ENCODE data around the gene SVOPL. TPM values are rescaled to one million over a fixed set of nuclear protein-coding genes. Genes with fewer than 3 reads are reported as not detected.

SVOPL gene
- total RNA-seq, 4 donors from 2014 or later, result 4.1 to 4.6 TPM; not detected in 2

DNA sequence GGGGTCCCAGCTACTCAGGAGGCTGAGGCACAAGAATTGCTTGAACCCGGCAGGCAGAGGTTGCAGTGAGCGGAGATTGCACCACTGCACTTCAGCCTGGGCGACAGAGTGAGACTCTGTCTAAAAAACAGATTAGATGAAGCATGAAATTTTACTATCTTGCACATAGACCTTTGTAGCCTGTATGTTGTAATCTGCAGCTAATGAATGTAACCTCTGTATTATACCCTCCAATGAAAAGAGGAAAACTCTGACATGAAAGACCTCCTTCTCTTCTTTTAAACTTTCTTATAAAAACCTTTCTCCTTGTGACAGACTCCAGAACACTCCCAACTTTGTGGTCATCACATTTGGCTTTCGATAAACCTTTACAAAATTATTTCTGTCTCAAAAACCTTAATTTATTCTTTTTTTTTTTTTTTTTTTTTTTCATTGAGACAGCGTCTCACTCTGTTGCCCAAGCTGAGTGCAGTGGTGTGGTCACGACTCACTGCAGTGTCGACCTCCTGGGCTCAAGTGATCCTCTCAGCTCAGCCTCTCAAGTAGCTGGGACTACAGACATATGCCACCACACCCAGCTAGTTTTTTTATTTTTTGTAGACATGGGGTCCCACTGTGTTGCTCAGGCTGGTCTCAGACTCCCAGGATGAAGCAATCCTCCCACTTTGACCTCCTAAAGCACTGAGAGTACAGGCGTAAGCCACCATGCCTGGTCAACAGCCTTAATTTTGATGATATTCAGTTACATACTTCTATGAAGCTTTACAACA lies 97.4 kb downstream of the SVOPL start:
- H3K27me3 ChIP-seq, result no peaks in the 10 kb centered on the region
- H3K27ac ChIP-seq, result no peak overlapping the region
- no peak overlapping the region for H3K4me3 ChIP-seq
- TF ChIP-seq, protein P1, sequence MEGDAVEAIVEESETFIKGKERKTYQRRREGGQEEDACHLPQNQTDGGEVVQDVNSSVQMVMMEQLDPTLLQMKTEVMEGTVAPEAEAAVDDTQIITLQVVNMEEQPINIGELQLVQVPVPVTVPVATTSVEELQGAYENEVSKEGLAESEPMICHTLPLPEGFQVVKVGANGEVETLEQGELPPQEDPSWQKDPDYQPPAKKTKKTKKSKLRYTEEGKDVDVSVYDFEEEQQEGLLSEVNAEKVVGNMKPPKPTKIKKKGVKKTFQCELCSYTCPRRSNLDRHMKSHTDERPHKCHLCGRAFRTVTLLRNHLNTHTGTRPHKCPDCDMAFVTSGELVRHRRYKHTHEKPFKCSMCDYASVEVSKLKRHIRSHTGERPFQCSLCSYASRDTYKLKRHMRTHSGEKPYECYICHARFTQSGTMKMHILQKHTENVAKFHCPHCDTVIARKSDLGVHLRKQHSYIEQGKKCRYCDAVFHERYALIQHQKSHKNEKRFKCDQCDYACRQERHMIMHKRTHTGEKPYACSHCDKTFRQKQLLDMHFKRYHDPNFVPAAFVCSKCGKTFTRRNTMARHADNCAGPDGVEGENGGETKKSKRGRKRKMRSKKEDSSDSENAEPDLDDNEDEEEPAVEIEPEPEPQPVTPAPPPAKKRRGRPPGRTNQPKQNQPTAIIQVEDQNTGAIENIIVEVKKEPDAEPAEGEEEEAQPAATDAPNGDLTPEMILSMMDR (IDR thresholded peaks at IDR 0.05), result no peak
- no peak for TF ChIP-seq POLR2AphosphoS5 (IDR thresholded peaks at IDR 0.05)
- no peak for TF ChIP-seq POLR2A (IDR thresholded peaks at IDR 0.05)
- no peak for TF ChIP-seq EP300 (IDR thresholded peaks at IDR 0.05; ENCODE audit: low read depth)
- DNase-seq, result no peak
- intact Hi-C loops (cut with DNase I; ENCODE audit: low total_unique reads), result no loop called here
- peaks cover 0 to 3% (median 0%) of the 10 kb centered on the region in 4 donors for H3K4me1 ChIP-seq
- H3K36me3 ChIP-seq, result no peaks in the 10 kb centered on the region
- in situ Hi-C loops (cut with MboI; ENCODE audit: low pct_ligation_motif_present in 1 of 4, low pct_unique_long_range_greater_than_20kb in 1 of 4, low sequenced_read_pairs in 3 of 4), result no loop called here
- no peaks in the 10 kb centered on the region for H3K9me3 ChIP-seq
- 84 to 100% methylated on average over 2 to 8 of the region's 8 CpGs for WGBS, 2 donors (ENCODE audit: low coverage in 1 of 2)

DNA sequence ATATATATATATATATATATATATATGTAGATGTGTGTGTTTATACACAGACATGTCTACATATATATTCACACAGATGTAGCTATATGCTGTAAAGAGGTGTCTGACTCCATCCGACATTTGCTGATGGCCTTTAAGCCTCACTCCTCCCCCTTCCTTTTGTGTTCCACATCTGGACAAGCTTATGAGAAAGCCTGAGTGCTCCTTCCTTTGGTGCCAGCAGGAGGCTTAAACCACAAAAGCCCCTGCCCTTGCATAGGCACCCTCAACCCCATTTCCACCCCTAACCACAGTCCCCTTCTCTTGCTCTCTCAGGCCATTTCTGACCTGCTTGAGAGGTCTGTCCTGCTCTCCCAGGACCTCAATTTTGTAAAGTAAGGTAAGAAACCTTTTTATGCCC lies 98.7 kb downstream of the SVOPL start:
- H3K9me3 ChIP-seq, result no peaks in the 10 kb centered on the region
- DNase-seq, result no peak
- 73% methylated on average over 1 of the region's 1 CpG; no CpG with 5 or more reads in 1 of the 2 donors for WGBS, 2 donors (ENCODE audit: low coverage in 1 of 2)
- H3K27ac ChIP-seq, result no peak overlapping the region
- TF ChIP-seq, protein P1 (IDR thresholded peaks at IDR 0.05), result no peak
- TF ChIP-seq EP300 (IDR thresholded peaks at IDR 0.05; ENCODE audit: low read depth), result no peak
- no peak for TF ChIP-seq POLR2AphosphoS5 (IDR thresholded peaks at IDR 0.05)
- no peak for TF ChIP-seq POLR2A (IDR thresholded peaks at IDR 0.05)
- H3K36me3 ChIP-seq, result no peaks in the 10 kb centered on the region
- no peaks in the 10 kb centered on the region for H3K4me1 ChIP-seq
- intact Hi-C loops (cut with DNase I; ENCODE audit: low total_unique reads) (no loop called here), in situ Hi-C loops (cut with MboI; ENCODE audit: low pct_ligation_motif_present in 1 of 4, low pct_unique_long_range_greater_than_20kb in 1 of 4, low sequenced_read_pairs in 3 of 4) (no loop called here)
- no peak overlapping the region for H3K4me3 ChIP-seq
- no peaks in the 10 kb centered on the region for H3K27me3 ChIP-seq

DNA sequence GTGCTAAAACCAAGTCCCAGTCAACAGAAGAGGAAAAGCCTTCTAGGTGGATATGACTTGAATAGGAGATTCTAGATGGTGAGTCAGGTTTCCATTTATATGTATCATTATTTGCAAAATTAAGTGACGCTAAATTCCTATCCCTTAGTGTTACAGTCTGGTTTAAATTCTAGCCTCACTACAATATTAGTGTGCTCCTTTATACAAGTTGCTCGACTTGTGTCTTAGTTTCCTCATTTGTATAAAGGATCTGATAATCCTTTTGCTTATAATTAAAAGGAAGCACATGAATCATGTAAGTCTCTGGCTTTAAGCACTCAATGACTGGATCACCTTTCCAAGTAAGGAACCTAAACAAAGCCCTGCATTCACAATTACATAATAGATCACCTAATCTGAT lies 105.7 kb downstream of the SVOPL start:
- H3K9me3 ChIP-seq, result no peaks in the 10 kb centered on the region
- intact Hi-C loops (cut with DNase I; ENCODE audit: low total_unique reads), result no loop called here
- H3K4me3 ChIP-seq, result no peak overlapping the region
- no peak overlapping the region for H3K27ac ChIP-seq
- no peak for DNase-seq
- H3K27me3 ChIP-seq, result no peaks in the 10 kb centered on the region
- in situ Hi-C loops (cut with MboI; ENCODE audit: low pct_ligation_motif_present in 1 of 4, low pct_unique_long_range_greater_than_20kb in 1 of 4, low sequenced_read_pairs in 3 of 4), result no loop called here
- no peak for TF ChIP-seq EP300 (IDR thresholded peaks at IDR 0.05; ENCODE audit: low read depth)
- TF ChIP-seq, protein P1 (IDR thresholded peaks at IDR 0.05), result no peak
- TF ChIP-seq POLR2A (IDR thresholded peaks at IDR 0.05), result no peak
- no peak for TF ChIP-seq POLR2AphosphoS5 (IDR thresholded peaks at IDR 0.05)
- peaks cover 0 to 5% (median 0%) of the 10 kb centered on the region in 4 donors for H3K4me1 ChIP-seq
- 80 to 83% methylated on average over 2 of the region's 2 CpGs for WGBS, 2 donors (ENCODE audit: low coverage in 1 of 2)
- no peaks in the 10 kb centered on the region for H3K36me3 ChIP-seq

DNA sequence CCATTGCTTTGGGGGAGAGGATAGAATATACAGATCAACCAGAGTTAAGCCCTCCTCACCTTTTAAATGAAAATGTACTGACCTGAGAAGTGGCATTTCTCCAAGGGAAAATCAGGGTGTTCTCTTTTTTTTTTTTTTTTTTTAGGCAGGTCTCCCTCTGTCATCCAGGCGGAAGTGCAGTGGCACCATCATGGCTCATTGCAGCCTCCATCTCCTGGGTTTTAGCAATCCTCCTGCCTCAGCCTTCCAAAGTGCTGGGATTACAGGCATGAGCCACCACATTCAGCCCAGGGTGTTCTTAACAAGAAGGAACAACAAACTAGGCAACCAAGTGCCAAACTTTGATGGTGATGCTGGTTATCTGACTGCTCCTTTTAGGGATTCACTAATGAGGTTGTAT lies 111.0 kb downstream of the SVOPL start:
- H3K4me3 ChIP-seq, result no peak overlapping the region
- DNase-seq, result no peak
- peaks cover 0 to 8% (median 2%) of the 10 kb centered on the region in 4 donors for H3K36me3 ChIP-seq
- H3K27me3 ChIP-seq, result no peaks in the 10 kb centered on the region
- intact Hi-C loops (cut with DNase I; ENCODE audit: low total_unique reads), result no loop called here
- H3K27ac ChIP-seq, result no peak overlapping the region
- H3K9me3 ChIP-seq, result no peaks in the 10 kb centered on the region
- TF ChIP-seq POLR2AphosphoS5 (IDR thresholded peaks at IDR 0.05) (no peak), POLR2A (IDR thresholded peaks at IDR 0.05) (no peak), EP300 (IDR thresholded peaks at IDR 0.05; ENCODE audit: low read depth) (no peak)
- 100% methylated on average over 1 of the region's 1 CpG; no CpG with 5 or more reads in 1 of the 2 donors for WGBS, 2 donors (ENCODE audit: low coverage in 1 of 2)
- peaks cover 0 to 1% (median 0%) of the 10 kb centered on the region in 4 donors for H3K4me1 ChIP-seq
- in situ Hi-C loops (cut with MboI; ENCODE audit: low pct_ligation_motif_present in 1 of 4, low pct_unique_long_range_greater_than_20kb in 1 of 4, low sequenced_read_pairs in 3 of 4), result no loop called here

Measured in transverse colon (tissue), 4 donors.